HCT116 (cell line): Measurements from ENCODE around the gene AARS2. TPM values are rescaled to one million over a fixed set of nuclear protein-coding genes. Genes with fewer than 3 reads are reported as not detected.
"Not testable (repeated sequence)": the region's sequence is repeated elsewhere in the genome, so short reads cannot be mapped to it uniquely, and the experiment has no call there.

Experiments
- ATAC-seq: fragments of 200-7000 bp; cut with Tn5 transposase; 2 replicates; pipeline ENCODE4 v1.9.1; 2020; ENCODE audit warnings: mild to moderate bottlenecking, moderate library complexity
- BruUV-seq: library from RNA; stranded (reverse); fragments of 400-500 nt; replicated peaks from 2 replicates; lab custom pipeline; 2021; lab: Mats Ljungman, UMichigan
- CTCF ChIA-PET: fragments of 300-600 bp; sonication (Branson Sonifier 250); formaldehyde crosslinking; loops from one replicate; lab custom pipeline; 2021; ENCODE audit warnings: antibody characterized with exemption; lab: Charles Lee
- POLR2A ChIA-PET: fragments of 300-600, 350-600 bp; sonication (Branson Sonifier 250); formaldehyde crosslinking; loops from one replicate; lab custom pipeline; 2021; ENCODE audit warnings: antibody characterized with exemption; lab: Charles Lee
- RAD21 ChIA-PET, 2 experiments: fragments of 300-600 bp; sonication (Branson Sonifier 250); formaldehyde crosslinking; loops; one replicate each; lab custom pipeline; 2023; ENCODE audit warnings: low total read pairs in 2 of 2; ENCODE audit not compliant: uncharacterized antibody in 2 of 2, unreplicated experiment in 2 of 2, low non-redundant PET in 1 of 2; lab: Charles Lee
- DNase-seq: peaks from one replicate; pipeline ENCODE4 v3.0.0-alpha.2; 2010; ENCODE audit warnings: low read depth, low spot score
- H2AFZ ChIP-seq: fragments of 200-600 bp; shearing (Covaris generic), sonication (generic); 2 replicates; pipeline ENCODE4 v1.6.1; 2017; ENCODE audit warnings: low read depth, mixed run types, mixed read lengths, antibody characterized with exemption, low read length; ENCODE audit not compliant: poor library complexity, severe bottlenecking
- H3K27ac ChIP-seq: 2 replicates; pipeline ENCODE4 v1.5.1; 2012; ENCODE audit warnings: low read depth, low read length
- H3K27me3 ChIP-seq: fragments of 200-600 bp; sonication (generic); 2 replicates; pipeline ENCODE4 v1.6.1; 2016; ENCODE audit warnings: mixed run types, low read length, mixed read lengths; ENCODE audit not compliant: insufficient read depth
- H3K36me3 ChIP-seq, 2 experiments: fragments of 200-500 bp in 1 of 2; fragments of 200-600 bp in 1 of 2; sonication (Bioruptor generic) in 1 of 2; sonication (generic) in 1 of 2; 2 replicates each; pipeline versions ENCODE4 v1.5.1 to v1.6.1; 2014 to 2016; ENCODE audit warnings: low read length in 2 of 2, inconsistent platforms in 1 of 2, mixed read lengths in 1 of 2, mixed run types in 1 of 2; ENCODE audit not compliant: insufficient read depth in 2 of 2, control insufficient read depth in 1 of 2
- H3K4me1 ChIP-seq, 2 experiments: fragments of 200-600 bp in 1 of 2; sonication (generic) in 1 of 2; 2 replicates each; pipeline versions ENCODE4 v1.5.1 to v1.6.1; 2012 to 2017; ENCODE audit warnings: low read length in 2 of 2, inconsistent platforms in 1 of 2, mild to moderate bottlenecking in 1 of 2, mixed read lengths in 1 of 2, mixed run types in 1 of 2, moderate library complexity in 1 of 2; ENCODE audit not compliant: insufficient read depth in 2 of 2, control insufficient read depth in 1 of 2
- H3K4me2 ChIP-seq: fragments of 200-600 bp; sonication (generic); 2 replicates; pipeline ENCODE4 v1.6.1; 2017; ENCODE audit warnings: mixed run types, low read length, mixed read lengths
- H3K4me3 ChIP-seq, 2 experiments: fragments of 200-600 bp in 1 of 2; sonication (generic) in 1 of 2; replicated peaks in 1 of 2; 2 replicates each; pipeline ENCODE4 v1.5.1; 2011 to 2016; ENCODE audit warnings: low read length in 2 of 2, control low read depth in 1 of 2, low read depth in 1 of 2, mild to moderate bottlenecking in 1 of 2, mixed read lengths in 1 of 2, mixed run types in 1 of 2
- H3K79me2 ChIP-seq: fragments of 200-600 bp; sonication (generic); 2 replicates; pipeline ENCODE4 v1.6.1; 2017; ENCODE audit warnings: mild to moderate bottlenecking, mixed run types, low read length, moderate library complexity, mixed read lengths; ENCODE audit not compliant: insufficient read depth
- H3K9ac ChIP-seq: fragments of 200-600 bp; sonication (generic); 2 replicates; pipeline ENCODE4 v1.6.1; 2016; ENCODE audit warnings: low read length, mixed read lengths
- H3K9me2 ChIP-seq: fragments of 200-600 bp; sonication (generic), shearing (Covaris generic); 2 replicates; pipeline ENCODE4 v1.6.1; 2017; ENCODE audit warnings: mixed run types, mild to moderate bottlenecking, moderate library complexity; ENCODE audit not compliant: insufficient read depth
- H3K9me3 ChIP-seq, 2 experiments: fragments of 200-500 bp in 1 of 2; fragments of 200-600 bp in 1 of 2; sonication (Bioruptor generic) in 1 of 2; sonication (generic) in 1 of 2; 2 replicates each; pipeline ENCODE4 v1.6.1; 2014 to 2017; ENCODE audit warnings: low read length in 2 of 2, mixed read lengths in 2 of 2, inconsistent platforms in 1 of 2, low read depth in 1 of 2, mild to moderate bottlenecking in 1 of 2, mixed run types in 1 of 2, moderate library complexity in 1 of 2; ENCODE audit not compliant: control insufficient read depth in 1 of 2, insufficient read depth in 1 of 2
- H4K20me1 ChIP-seq: fragments of 200-600 bp; sonication (generic), shearing (Covaris generic); 2 replicates; pipeline ENCODE4 v1.6.1; 2017; ENCODE audit warnings: mixed run types, mild to moderate bottlenecking, moderate library complexity; ENCODE audit not compliant: insufficient read depth
- ATF3 ChIP-seq: IDR thresholded peaks from 2 replicates; pipeline ENCODE4 v1.6.1; 2012
- CEBPB ChIP-seq: IDR thresholded peaks from 2 replicates; pipeline ENCODE4 v1.6.1; 2012; ENCODE audit warnings: low read depth
- EZH2phosphoT487 ChIP-seq: fragments of 200-600 bp; IDR thresholded peaks from 2 replicates; pipeline ENCODE4 v1.6.1; 2018; ENCODE audit warnings: antibody characterized with exemption, borderline replicate concordance
- FOSL1 ChIP-seq: IDR thresholded peaks from 2 replicates; pipeline ENCODE4 v1.6.1; 2012; ENCODE audit warnings: low read depth
- JUND ChIP-seq: IDR thresholded peaks from 2 replicates; pipeline ENCODE4 v1.6.1; 2012
- POLR2A ChIP-seq: IDR thresholded peaks from 2 replicates; pipeline ENCODE4 v1.7.0; 2011; ENCODE audit warnings: borderline replicate concordance; ENCODE audit not compliant: insufficient read depth, insufficient read length; ENCODE audit errors: extremely low read depth
- SIN3A ChIP-seq: IDR thresholded peaks from 2 replicates; pipeline ENCODE4 v1.6.1; 2012; ENCODE audit warnings: low read depth
- SP1 ChIP-seq: IDR thresholded peaks from 2 replicates; pipeline ENCODE4 v1.6.1; 2012; ENCODE audit warnings: low read depth
- ZBTB33 ChIP-seq: IDR thresholded peaks from 2 replicates; pipeline ENCODE4 v1.6.1; 2011; ENCODE audit warnings: mild to moderate bottlenecking, low read length, moderate library complexity; ENCODE audit not compliant: insufficient replicate concordance; ENCODE audit errors: extremely low read depth
- ZFX ChIP-seq: fragments of 450-650 bp; IDR thresholded peaks from 2 replicates; pipeline ENCODE4 v1.6.1; 2017
- intact Hi-C: fragments of 100-400 bp; cut with micrococcal nuclease; formaldehyde crosslinking; loops from 2 replicates; pipeline ENCODE4 v1.10.0; 2022
- total RNA-seq: library from RNA; stranded (reverse); gene quantifications from one replicate; pipeline ENCODE4 v1.2.1, GENCODE V29; 2021; ENCODE audit not compliant: unreplicated experiment

AARS2 gene
- total RNA-seq, 1 experiment from 2014 or later = 14.9 TPM

GRCh38 chr6:44352259-44352658 lies 39.1 kb upstream of the AARS2 start:
- TF ChIP-seq POLR2A (no peak), ZBTB33 (no peak), ATF3 (no peak), JUND (no peak), CEBPB (no peak), ZFX (no peak), EZH2phosphoT487 (no peak), SIN3A (no peak), FOSL1 (no peak), SP1 (no peak)
- Histone ChIP-seq H3K9ac (no peak overlapping the region), H3K36me3 (no peaks in the 10 kb centered on the region), H3K27me3 (no peaks in the 10 kb centered on the region), H3K27ac (no peak overlapping the region), H3K4me1 (no peaks in the 10 kb centered on the region), H3K4me2 (no peak overlapping the region), H4K20me1 (no peaks in the 10 kb centered on the region), H3K4me3 (no peak overlapping the region), H3K79me2 (no peaks in the 10 kb centered on the region), H3K9me2 (no peaks in the 10 kb centered on the region), H3K9me3 (no peaks in the 10 kb centered on the region), H2AFZ (no peak overlapping the region)
- no peak for ATAC-seq
- intact Hi-C loops = no loop called here
- RAD21 ChIA-PET = no interaction called here
- CTCF ChIA-PET = no interaction called here
- no peak for DNase-seq
- BruUV-seq = no TSS peak
- POLR2A ChIA-PET = no interaction called here

DNA sequence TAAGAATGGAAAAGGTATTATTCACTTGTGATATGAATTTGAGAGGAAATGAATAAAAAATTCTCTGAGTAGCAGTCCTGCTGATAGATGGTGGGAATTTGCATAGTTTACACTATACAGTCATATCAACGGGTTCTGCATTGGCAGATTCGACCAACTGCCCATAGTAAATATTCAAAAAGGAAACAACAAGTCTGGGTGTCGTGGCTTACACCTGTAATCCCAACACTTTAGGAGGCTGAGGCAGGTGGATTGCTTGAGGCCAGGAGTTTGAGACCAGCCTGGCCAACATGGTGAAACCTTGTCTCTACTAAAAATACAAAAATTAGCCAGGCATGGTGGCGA lies 37.5 kb upstream of the AARS2 start:
- BruUV-seq, H3K4me2 ChIP-seq, H3K36me3 ChIP-seq, DNase-seq, H3K27me3 ChIP-seq, H4K20me1 ChIP-seq, H3K27ac ChIP-seq, H3K79me2 ChIP-seq, ATAC-seq, H3K9ac ChIP-seq, H3K4me3 ChIP-seq, H2AFZ ChIP-seq, RAD21 ChIA-PET, H3K4me1 ChIP-seq, CTCF ChIA-PET, H3K9me3 ChIP-seq, H3K9me2 ChIP-seq, POLR2A ChIA-PET, intact Hi-C loops: not testable (repeated sequence)
